HG03571 (cell line): ENCODE data around the gene PPP2R2D.

Experiments used
- ATAC-seq: cut with Tn5 transposase; IDR thresholded peaks from one replicate; pipeline ENCODE4 v1.9.1; 2021; ENCODE audit not compliant: unreplicated experiment

Gene PPP2R2D

GRCh38 chr10:131926743-131927595 lies 26.2 kb downstream of the PPP2R2D start:
- no peak for ATAC-seq

- peak; percentile 78 for ATAC-seq
Observed at GRCh38 chr10:131928248-131929095, 27.7 kb downstream of the PPP2R2D start.

GRCh38 chr10:131929122-131929845 lies 28.5 kb downstream of the PPP2R2D start:
- ATAC-seq: no peak

- ATAC-seq: no peak
Observed at GRCh38 chr10:131930150-131930549, 29.3 kb downstream of the PPP2R2D start.

GRCh38 chr10:131930586-131931330 lies 29.9 kb downstream of the PPP2R2D start:
- no peak for ATAC-seq

- no peak for ATAC-seq
Observed at GRCh38 chr10:131931981-131932380, 31.2 kb downstream of the PPP2R2D start.

- no peak for ATAC-seq
Observed at GRCh38 chr10:131933016-131933695, 32.3 kb downstream of the PPP2R2D start.

- ATAC-seq: no peak
Observed at GRCh38 chr10:131933696-131934086, 32.9 kb downstream of the PPP2R2D start.

GRCh38 chr10:131934769-131935168 lies 34.0 kb downstream of the PPP2R2D start:
- no peak for ATAC-seq

GRCh38 chr10:131935260-131935659 lies 34.5 kb downstream of the PPP2R2D start:
- no peak for ATAC-seq

- ATAC-seq: no peak
Observed at GRCh38 chr10:131936294-131936693, 35.5 kb downstream of the PPP2R2D start.

- no peak for ATAC-seq
Observed at GRCh38 chr10:131936736-131937135, 35.9 kb downstream of the PPP2R2D start.

- no peak for ATAC-seq
Observed at GRCh38 chr10:131937836-131938235, 37.0 kb downstream of the PPP2R2D start.

- no peak for ATAC-seq
Observed at GRCh38 chr10:131938681-131939080, 37.9 kb downstream of the PPP2R2D start.

GRCh38 chr10:131942455-131942854 lies 41.6 kb downstream of the PPP2R2D start:
- ATAC-seq: no peak

GRCh38 chr10:131943021-131943814 lies 42.4 kb downstream of the PPP2R2D start:
- ATAC-seq: no peak

- no peak for ATAC-seq
Observed at GRCh38 chr10:131944412-131944811, 43.6 kb downstream of the PPP2R2D start.

- ATAC-seq: no peak
Observed at GRCh38 chr10:131944976-131945695, 44.3 kb downstream of the PPP2R2D start.

- no peak for ATAC-seq
Observed at GRCh38 chr10:131946321-131946751, 45.5 kb downstream of the PPP2R2D start.
